OCI-LY1 (cell line): ENCODE data around the gene LONRF3.

Experiments
- CTCF ChIP-seq: fragments of 200-600 bp; sonication (generic), shearing (Covaris generic); IDR thresholded peaks from 2 replicates; pipeline ENCODE4 v1.5.1; 2017; ENCODE audit warnings: mild to moderate bottlenecking, antibody characterized with exemption, low read length, moderate library complexity, mixed read lengths
- EZH2 ChIP-seq: fragments of 200-600 bp; sonication (generic), shearing (Covaris generic); IDR thresholded peaks from 2 replicates; pipeline ENCODE4 v1.8.0; 2017; ENCODE audit warnings: borderline replicate concordance, mixed run types, mild to moderate bottlenecking, antibody characterized with exemption, low read length, moderate library complexity, mixed read lengths

GRCh38 chrX:119004920-119005524 lies 30.6 kb downstream of the LONRF3 start:
- TF ChIP-seq EZH2 (no peak), CTCF (peak; percentile 67)
